Parathyroid adenoma (tissue), 2 donors: ENCODE data around the gene VSIG8.

ENCODE experiments used
- H2AFZ ChIP-seq: fragments of 300-600 bp; sonication (generic); one replicate; pipeline ENCODE4 v1.7.0; 2017; ENCODE audit warnings: antibody characterized with exemption, mild to moderate bottlenecking
- H3K27ac ChIP-seq: fragments of 300-600 bp; sonication (generic); one replicate; pipeline ENCODE4 v1.7.0; 2017
- H3K27me3 ChIP-seq: fragments of 300-600 bp; sonication (generic); one replicate; pipeline ENCODE4 v1.7.0; 2017; ENCODE audit warnings: low read length; ENCODE audit not compliant: control insufficient read depth, insufficient read depth
- H3K36me3 ChIP-seq: fragments of 300-600 bp; sonication (generic); one replicate; pipeline ENCODE4 v1.7.0; 2017; ENCODE audit warnings: low read length; ENCODE audit not compliant: control insufficient read depth, insufficient read depth
- H3K4me1 ChIP-seq: fragments of 300-600 bp; sonication (generic); one replicate; pipeline ENCODE4 v1.7.0; 2017; ENCODE audit warnings: control low read depth
- H3K4me2 ChIP-seq: fragments of 300-600 bp; sonication (generic); one replicate; pipeline ENCODE4 v1.7.0; 2017; ENCODE audit warnings: low read length
- H3K4me3 ChIP-seq: fragments of 300-600 bp; sonication (generic); one replicate; pipeline ENCODE4 v1.7.0; 2017; ENCODE audit warnings: low read depth, low read length
- H3K79me2 ChIP-seq: fragments of 300-600 bp; sonication (generic); one replicate; pipeline ENCODE4 v1.7.0; 2017; ENCODE audit warnings: control low read depth
- H3K9ac ChIP-seq: fragments of 300-600 bp; sonication (generic); one replicate; pipeline ENCODE4 v1.7.0; 2017; ENCODE audit warnings: mild to moderate bottlenecking
- H3K9me3 ChIP-seq: fragments of 300-600 bp; sonication (generic); one replicate; pipeline ENCODE4 v1.7.0; 2017; ENCODE audit warnings: low read length; ENCODE audit not compliant: control insufficient read depth
- TF ChIP-seq, protein P1 (sequence below): fragments of 300-600 bp; sonication (generic); IDR thresholded peaks from one replicate; pipeline ENCODE4 v1.7.0; 2017; ENCODE audit warnings: antibody characterized with exemption, mild to moderate bottlenecking
- donor health status: primary hyperparathyroidism.

The VSIG8 gene

DNA sequence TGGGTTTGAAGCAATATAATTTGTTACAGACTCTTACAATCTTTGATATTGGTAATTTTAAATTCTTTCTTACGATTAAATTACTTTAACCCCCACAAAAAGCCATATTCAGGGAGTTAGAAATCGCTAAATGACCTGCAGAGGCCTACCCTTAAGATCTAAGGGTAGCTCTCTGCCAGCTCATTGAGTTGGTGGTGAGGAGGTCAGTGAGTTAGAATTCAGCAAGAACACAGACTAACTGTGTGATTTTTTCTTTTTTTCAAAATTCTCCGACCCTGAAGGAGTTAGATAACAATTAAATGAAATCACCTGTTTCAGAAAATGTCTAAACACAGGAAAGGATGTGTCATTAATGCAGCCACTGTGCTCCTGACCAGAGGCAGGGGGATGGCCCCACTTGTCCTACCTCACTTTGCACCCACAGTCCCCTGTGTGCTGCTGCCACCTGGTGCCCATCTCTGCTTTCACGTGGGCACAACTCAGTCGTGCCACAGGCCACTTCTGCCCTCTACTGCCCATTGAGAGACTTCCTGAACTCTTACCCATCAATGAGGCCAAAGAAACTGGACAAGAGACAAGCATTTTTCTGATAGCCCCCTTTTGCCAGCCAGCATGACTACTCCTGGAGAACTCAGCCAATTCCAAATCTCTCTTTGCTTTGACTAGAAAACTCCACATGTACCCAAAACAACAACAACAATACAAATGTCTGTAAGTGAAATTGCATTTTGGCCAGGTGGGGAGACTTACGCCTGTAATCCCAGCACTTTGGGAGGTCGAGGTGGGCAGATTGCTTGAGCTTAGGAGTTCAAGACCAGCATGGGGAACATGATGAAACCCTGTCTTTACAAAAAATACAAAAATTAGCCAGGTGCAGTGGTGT is 29.1 kb upstream of the VSIG8 start:
- Histone ChIP-seq H3K9me3 (no peaks in the 10 kb centered on the region), H2AFZ (no peak overlapping the region), H3K27ac (no peak overlapping the region), H3K9ac (no peak overlapping the region), H3K4me2 (no peak overlapping the region), H3K4me1 (no peaks in the 10 kb centered on the region), H3K36me3 (no peaks in the 10 kb centered on the region), H3K27me3 (no peaks in the 10 kb centered on the region), H3K4me3 (no peak overlapping the region), H3K79me2 (no peaks in the 10 kb centered on the region)
- TF ChIP-seq, protein P1, sequence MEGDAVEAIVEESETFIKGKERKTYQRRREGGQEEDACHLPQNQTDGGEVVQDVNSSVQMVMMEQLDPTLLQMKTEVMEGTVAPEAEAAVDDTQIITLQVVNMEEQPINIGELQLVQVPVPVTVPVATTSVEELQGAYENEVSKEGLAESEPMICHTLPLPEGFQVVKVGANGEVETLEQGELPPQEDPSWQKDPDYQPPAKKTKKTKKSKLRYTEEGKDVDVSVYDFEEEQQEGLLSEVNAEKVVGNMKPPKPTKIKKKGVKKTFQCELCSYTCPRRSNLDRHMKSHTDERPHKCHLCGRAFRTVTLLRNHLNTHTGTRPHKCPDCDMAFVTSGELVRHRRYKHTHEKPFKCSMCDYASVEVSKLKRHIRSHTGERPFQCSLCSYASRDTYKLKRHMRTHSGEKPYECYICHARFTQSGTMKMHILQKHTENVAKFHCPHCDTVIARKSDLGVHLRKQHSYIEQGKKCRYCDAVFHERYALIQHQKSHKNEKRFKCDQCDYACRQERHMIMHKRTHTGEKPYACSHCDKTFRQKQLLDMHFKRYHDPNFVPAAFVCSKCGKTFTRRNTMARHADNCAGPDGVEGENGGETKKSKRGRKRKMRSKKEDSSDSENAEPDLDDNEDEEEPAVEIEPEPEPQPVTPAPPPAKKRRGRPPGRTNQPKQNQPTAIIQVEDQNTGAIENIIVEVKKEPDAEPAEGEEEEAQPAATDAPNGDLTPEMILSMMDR: peak; percentile 84

GRCh38 chr1:159890390-159890789 is 27.9 kb upstream of the VSIG8 start:
- Histone ChIP-seq H2AFZ (no peak overlapping the region), H3K4me1 (no peaks in the 10 kb centered on the region), H3K27ac (peak overlapping the region; percentile 62), H3K27me3 (no peaks in the 10 kb centered on the region), H3K4me2 (no peak overlapping the region), H3K9ac (no peak overlapping the region), H3K9me3 (no peaks in the 10 kb centered on the region), H3K36me3 (no peaks in the 10 kb centered on the region), H3K79me2 (no peaks in the 10 kb centered on the region), H3K4me3 (no peak overlapping the region)
- TF ChIP-seq, protein P1: no peak

- Histone ChIP-seq H3K79me2 (no peaks in the 10 kb centered on the region), H3K9me3 (no peaks in the 10 kb centered on the region)
These were observed 27.4 kb upstream of the VSIG8 start for GRCh38 chr1:159889821-159890252.

GRCh38 chr1:159889202-159889601 is 26.7 kb upstream of the VSIG8 start:
- H3K4me1 ChIP-seq: no peaks in the 10 kb centered on the region
- no peak overlapping the region for H3K9ac ChIP-seq
- no peak overlapping the region for H2AFZ ChIP-seq
- H3K27me3 ChIP-seq: no peaks in the 10 kb centered on the region
- H3K9me3 ChIP-seq: no peaks in the 10 kb centered on the region
- H3K27ac ChIP-seq: peak overlapping the region; percentile 62
- TF ChIP-seq, protein P1: no peak
- no peaks in the 10 kb centered on the region for H3K79me2 ChIP-seq
- no peak overlapping the region for H3K4me2 ChIP-seq
- no peaks in the 10 kb centered on the region for H3K36me3 ChIP-seq
- H3K4me3 ChIP-seq: no peak overlapping the region

More at GRCh38 chr1:159889821-159890252, 27.4 kb upstream of the VSIG8 start:
- H2AFZ ChIP-seq: peak overlapping the region; percentile 18
- no peak overlapping the region for H3K9ac ChIP-seq
- no peak overlapping the region for H3K4me2 ChIP-seq
- no peaks in the 10 kb centered on the region for H3K36me3 ChIP-seq
- peak overlapping the region; percentile 62 for H3K27ac ChIP-seq
- H3K4me3 ChIP-seq: no peak overlapping the region
- H3K4me1 ChIP-seq: no peaks in the 10 kb centered on the region
- TF ChIP-seq, protein P1: no peak
- no peaks in the 10 kb centered on the region for H3K27me3 ChIP-seq
